ENCODE measurements around the gene TBC1D20.

- TF ChIP-seq CTCF (IDR thresholded peaks at IDR 0.05; ENCODE audit: low read depth, low read length) (no peak), EZH2phosphoT487 (IDR thresholded peaks at IDR 0.05; ENCODE audit: low read depth) (no peak)
Observed at GRCh38 chr20:433300-433975, 28.9 kb downstream of the TBC1D20 start.
